Activated B cell treated with CpG ODN at 0.5 μM for 24 hours (primary cell): Measurements from ENCODE around the gene MYL12A. TPM values are rescaled to one million over a fixed set of nuclear protein-coding genes. Genes with fewer than 3 reads are reported as not detected.

Experiments
- ATAC-seq: fragments of 200-7000 bp; cut with Tn5 transposase; one replicate; pipeline ENCODE4 v1.10.0; 2021; ENCODE audit warnings: low read depth, mild to moderate bottlenecking, moderate library complexity
- CTCF ChIA-PET: fragments of 350-600 bp; sonication (Branson Sonifier 250); formaldehyde crosslinking; loops from one replicate; lab custom pipeline; 2021; ENCODE audit warnings: antibody characterized with exemption; lab: Charles Lee
- POLR2A ChIA-PET: fragments of 350-600 bp; sonication (Branson Sonifier 250); formaldehyde crosslinking; loops from one replicate; lab custom pipeline; 2021; ENCODE audit warnings: antibody characterized with exemption; lab: Charles Lee
- DNase-seq: peaks from one replicate; pipeline ENCODE4 v3.0.0; 2022
- H3K27ac Mint-ChIP-seq: one replicate; pipeline ENCODE4 v1.8.0; 2020; ENCODE audit warnings: mixed read lengths
- H3K27me3 Mint-ChIP-seq: one replicate; pipeline ENCODE4 v1.8.0; 2021; ENCODE audit warnings: mixed read lengths
- H3K36me3 Mint-ChIP-seq: one replicate; pipeline ENCODE4 v1.8.0; 2021; ENCODE audit warnings: low read depth, mixed read lengths
- H3K4me1 Mint-ChIP-seq: one replicate; pipeline ENCODE4 v1.8.0; 2021; ENCODE audit warnings: mixed read lengths
- H3K4me3 Mint-ChIP-seq: one replicate; pipeline ENCODE4 v1.8.0; 2020; ENCODE audit warnings: mild to moderate bottlenecking, mixed read lengths
- H3K9me3 Mint-ChIP-seq: one replicate; pipeline ENCODE4 v1.8.0; 2020; ENCODE audit warnings: mixed read lengths
- intact Hi-C: fragments of 100-400 bp; cut with micrococcal nuclease; formaldehyde crosslinking; loops from one replicate; pipeline ENCODE4 v1.15.1; 2024
- total RNA-seq: library from RNA; stranded (reverse); gene quantifications from 2 replicates; pipeline ENCODE4 v1.2.3, GENCODE V29; 2022
- TF ChIP-seq, protein P1 (sequence below): fragments of 200-600 bp; IDR thresholded peaks from one replicate; pipeline ENCODE4 v1.8.0; 2022; ENCODE audit warnings: antibody characterized with exemption, mild to moderate bottlenecking

Gene MYL12A
- total RNA-seq, 1 donor from 2014 or later = 394 TPM

- Mint-ChIP-seq H3K4me3 (no peak overlapping the region), H3K27me3 (no peaks in the 10 kb centered on the region), H3K27ac (no peak overlapping the region), H3K36me3 (peaks cover 27% of the 10 kb centered on the region), H3K4me1 (no peaks in the 10 kb centered on the region), H3K9me3 (peaks cover 19% of the 10 kb centered on the region)
- intact Hi-C loops = no loop called here
- ATAC-seq (no peak), DNase-seq (no peak)
- ChIA-PET POLR2A (no interaction called here), CTCF (interaction anchor here (1.3 kb wide), 1 partner anchor 11 kb away, joined by 3 read pairs; no protein-coding TSS in a partner anchor)
- TF ChIP-seq, protein P1, sequence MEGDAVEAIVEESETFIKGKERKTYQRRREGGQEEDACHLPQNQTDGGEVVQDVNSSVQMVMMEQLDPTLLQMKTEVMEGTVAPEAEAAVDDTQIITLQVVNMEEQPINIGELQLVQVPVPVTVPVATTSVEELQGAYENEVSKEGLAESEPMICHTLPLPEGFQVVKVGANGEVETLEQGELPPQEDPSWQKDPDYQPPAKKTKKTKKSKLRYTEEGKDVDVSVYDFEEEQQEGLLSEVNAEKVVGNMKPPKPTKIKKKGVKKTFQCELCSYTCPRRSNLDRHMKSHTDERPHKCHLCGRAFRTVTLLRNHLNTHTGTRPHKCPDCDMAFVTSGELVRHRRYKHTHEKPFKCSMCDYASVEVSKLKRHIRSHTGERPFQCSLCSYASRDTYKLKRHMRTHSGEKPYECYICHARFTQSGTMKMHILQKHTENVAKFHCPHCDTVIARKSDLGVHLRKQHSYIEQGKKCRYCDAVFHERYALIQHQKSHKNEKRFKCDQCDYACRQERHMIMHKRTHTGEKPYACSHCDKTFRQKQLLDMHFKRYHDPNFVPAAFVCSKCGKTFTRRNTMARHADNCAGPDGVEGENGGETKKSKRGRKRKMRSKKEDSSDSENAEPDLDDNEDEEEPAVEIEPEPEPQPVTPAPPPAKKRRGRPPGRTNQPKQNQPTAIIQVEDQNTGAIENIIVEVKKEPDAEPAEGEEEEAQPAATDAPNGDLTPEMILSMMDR = no peak
These were observed 40.0 kb upstream of the MYL12A start for GRCh38 chr18:3207565-3207964.

GRCh38 chr18:3209859-3210569, 37.6 kb upstream of the MYL12A start:
- Mint-ChIP-seq H3K9me3 (peaks cover 7% of the 10 kb centered on the region), H3K4me3 (no peak overlapping the region), H3K27me3 (no peaks in the 10 kb centered on the region), H3K4me1 (no peaks in the 10 kb centered on the region), H3K27ac (no peak overlapping the region), H3K36me3 (peaks cover 24% of the 10 kb centered on the region)
- TF ChIP-seq, protein P1 = no peak
- POLR2A ChIA-PET = no interaction called here
- intact Hi-C loops = no loop called here
- DNase-seq (no peak), ATAC-seq (no peak)
- CTCF ChIA-PET = interaction anchor here (1.1 kb wide), 1 partner anchor 36 kb away, joined by 3 read pairs; no protein-coding TSS in a partner anchor

DNA sequence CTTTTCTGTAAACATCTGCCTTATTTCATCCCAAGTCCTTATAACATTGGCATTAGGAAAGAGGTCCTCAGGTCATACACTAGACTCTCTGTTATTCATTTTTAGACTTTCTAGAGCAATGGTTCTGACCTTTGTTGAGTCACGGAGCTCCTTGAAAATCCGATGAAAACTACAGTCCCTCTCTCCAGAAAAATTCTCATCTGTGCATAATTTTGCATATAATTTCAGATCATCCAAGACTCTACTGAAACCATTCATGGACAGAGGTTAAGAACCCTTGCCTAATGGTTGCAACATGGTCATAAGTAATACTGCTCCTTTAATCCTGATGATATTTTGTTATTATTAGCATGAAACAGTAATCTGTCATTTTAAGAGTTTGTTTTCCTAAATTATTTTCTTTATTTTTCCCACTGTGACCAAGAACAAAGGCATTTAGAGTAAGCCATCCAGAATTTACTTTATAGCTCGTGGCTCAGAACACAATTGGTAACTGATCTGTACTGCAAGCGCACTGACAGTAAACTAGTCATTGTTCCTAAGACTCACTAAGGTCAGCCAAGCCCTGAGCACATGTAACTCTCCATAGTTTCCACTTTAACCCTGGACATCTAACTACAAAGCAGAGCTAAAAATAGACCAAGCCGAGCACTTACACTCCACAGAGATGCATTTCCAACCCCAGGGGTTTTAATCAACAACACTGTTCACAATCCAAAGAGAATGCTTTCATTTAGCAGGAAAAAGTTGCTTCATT, 36.2 kb upstream of the MYL12A start:
- no peak overlapping the region for H3K27ac Mint-ChIP-seq
- peaks cover 17% of the 10 kb centered on the region for H3K36me3 Mint-ChIP-seq
- DNase-seq (no peak), ATAC-seq (no peak)
- H3K4me3 Mint-ChIP-seq = no peak overlapping the region
- intact Hi-C loops = no loop called here
- H3K27me3 Mint-ChIP-seq = no peaks in the 10 kb centered on the region
- CTCF ChIA-PET = no interaction called here
- H3K4me1 Mint-ChIP-seq = no peaks in the 10 kb centered on the region
- POLR2A ChIA-PET = no interaction called here
- TF ChIP-seq, protein P1 = no peak
- H3K9me3 Mint-ChIP-seq = peaks cover 2% of the 10 kb centered on the region

- no peaks in the 10 kb centered on the region for H3K9me3 Mint-ChIP-seq
- H3K27ac Mint-ChIP-seq = no peak overlapping the region
- ATAC-seq (no peak), DNase-seq (no peak)
- TF ChIP-seq, protein P1 = no peak
- intact Hi-C loops = no loop called here
- CTCF ChIA-PET = no interaction called here
- POLR2A ChIA-PET = interaction anchor here (0.6 kb wide), 1 partner anchor 16 kb away, joined by 4 read pairs; no protein-coding TSS in a partner anchor
- peaks cover 15% of the 10 kb centered on the region for H3K36me3 Mint-ChIP-seq
- H3K27me3 Mint-ChIP-seq = no peaks in the 10 kb centered on the region
- H3K4me1 Mint-ChIP-seq = no peaks in the 10 kb centered on the region
- H3K4me3 Mint-ChIP-seq = no peak overlapping the region
These were observed 34.9 kb upstream of the MYL12A start for GRCh38 chr18:3212657-3213056.

- ChIA-PET POLR2A (no interaction called here), CTCF (no interaction called here)
- Mint-ChIP-seq H3K4me3 (no peak overlapping the region), H3K36me3 (peaks cover 14% of the 10 kb centered on the region), H3K9me3 (no peaks in the 10 kb centered on the region), H3K4me1 (no peaks in the 10 kb centered on the region), H3K27me3 (no peaks in the 10 kb centered on the region), H3K27ac (no peak overlapping the region)
- no peak for ATAC-seq
- intact Hi-C loops = no loop called here
- TF ChIP-seq, protein P1 = no peak
- no peak for DNase-seq
These were observed 34.1 kb upstream of the MYL12A start for GRCh38 chr18:3213300-3214059.
